ENCODE measurements around the gene FANCI.

Gene FANCI

GRCh38 chr15:89308236-89308635 lies 64.5 kb downstream of the FANCI start:
- H3K4me1 ChIP-seq (ENCODE audit: insufficient read depth, low read length), result no peaks in the 10 kb centered on the region
- no peaks in the 10 kb centered on the region for H3K36me3 ChIP-seq (ENCODE audit: insufficient read depth, low read length)
- H3K9me3 ChIP-seq (ENCODE audit: low read length), result no peaks in the 10 kb centered on the region
- H3K27me3 ChIP-seq (ENCODE audit: control insufficient read depth in 1 of 2, insufficient read depth in 2 of 2, low read length in 2 of 2), result no peaks in the 10 kb centered on the region
- no peak overlapping the region for H3K27ac ChIP-seq (ENCODE audit: low read depth, low read length)
- H3K9ac ChIP-seq (ENCODE audit: low read length), result no peak overlapping the region
- no peak overlapping the region for H3K4me3 ChIP-seq (ENCODE audit: low read depth in 1 of 2, low read length in 2 of 2)

GRCh38 chr15:89309993-89310392 lies 66.2 kb downstream of the FANCI start:
- Histone ChIP-seq H3K9ac (ENCODE audit: low read length) (no peak overlapping the region), H3K4me1 (ENCODE audit: insufficient read depth, low read length) (no peaks in the 10 kb centered on the region), H3K4me3 (ENCODE audit: low read depth in 1 of 2, low read length in 2 of 2) (no peak overlapping the region), H3K27me3 (ENCODE audit: control insufficient read depth in 1 of 2, insufficient read depth in 2 of 2, low read length in 2 of 2) (no peaks in the 10 kb centered on the region), H3K9me3 (ENCODE audit: low read length) (no peaks in the 10 kb centered on the region), H3K27ac (ENCODE audit: low read depth, low read length) (no peak overlapping the region), H3K36me3 (ENCODE audit: insufficient read depth, low read length) (peaks cover 3% of the 10 kb centered on the region)

- Histone ChIP-seq H3K9ac (ENCODE audit: low read length) (no peak overlapping the region), H3K9me3 (ENCODE audit: low read length) (no peaks in the 10 kb centered on the region), H3K4me1 (ENCODE audit: insufficient read depth, low read length) (no peaks in the 10 kb centered on the region), H3K27ac (ENCODE audit: low read depth, low read length) (no peak overlapping the region), H3K27me3 (ENCODE audit: control insufficient read depth in 1 of 2, insufficient read depth in 2 of 2, low read length in 2 of 2) (no peaks in the 10 kb centered on the region), H3K36me3 (ENCODE audit: insufficient read depth, low read length) (peaks cover 52% of the 10 kb centered on the region), H3K4me3 (ENCODE audit: low read depth in 1 of 2, low read length in 2 of 2) (no peak overlapping the region)
Measured at GRCh38 chr15:89315375-89315929, 71.7 kb downstream of the FANCI start.

GRCh38 chr15:89316504-89316903 lies 72.7 kb downstream of the FANCI start:
- no peaks in the 10 kb centered on the region for H3K27me3 ChIP-seq (ENCODE audit: control insufficient read depth in 1 of 2, insufficient read depth in 2 of 2, low read length in 2 of 2)
- no peaks in the 10 kb centered on the region for H3K9me3 ChIP-seq (ENCODE audit: low read length)
- H3K27ac ChIP-seq (ENCODE audit: low read depth, low read length), result no peak overlapping the region
- no peak overlapping the region for H3K4me3 ChIP-seq (ENCODE audit: low read depth in 1 of 2, low read length in 2 of 2)
- no peak overlapping the region for H3K9ac ChIP-seq (ENCODE audit: low read length)
- no peaks in the 10 kb centered on the region for H3K4me1 ChIP-seq (ENCODE audit: insufficient read depth, low read length)
- peaks cover 63% of the 10 kb centered on the region for H3K36me3 ChIP-seq (ENCODE audit: insufficient read depth, low read length)

- Histone ChIP-seq H3K27ac (ENCODE audit: low read depth, low read length) (no peak overlapping the region), H3K9ac (ENCODE audit: low read length) (no peak overlapping the region), H3K9me3 (ENCODE audit: low read length) (no peaks in the 10 kb centered on the region), H3K4me3 (ENCODE audit: low read depth in 1 of 2, low read length in 2 of 2) (no peak overlapping the region), H3K4me1 (ENCODE audit: insufficient read depth, low read length) (no peaks in the 10 kb centered on the region), H3K36me3 (ENCODE audit: insufficient read depth, low read length) (peaks cover 70% of the 10 kb centered on the region), H3K27me3 (ENCODE audit: control insufficient read depth in 1 of 2, insufficient read depth in 2 of 2, low read length in 2 of 2) (no peaks in the 10 kb centered on the region)
Measured at GRCh38 chr15:89317186-89317720, 73.5 kb downstream of the FANCI start.

- Histone ChIP-seq H3K27ac (ENCODE audit: low read depth, low read length) (no peak overlapping the region), H3K27me3 (ENCODE audit: control insufficient read depth in 1 of 2, insufficient read depth in 2 of 2, low read length in 2 of 2) (no peaks in the 10 kb centered on the region), H3K9ac (ENCODE audit: low read length) (no peak overlapping the region), H3K36me3 (ENCODE audit: insufficient read depth, low read length) (peaks cover 95% of the 10 kb centered on the region), H3K9me3 (ENCODE audit: low read length) (no peaks in the 10 kb centered on the region), H3K4me1 (ENCODE audit: insufficient read depth, low read length) (no peaks in the 10 kb centered on the region), H3K4me3 (ENCODE audit: low read depth in 1 of 2, low read length in 2 of 2) (no peak overlapping the region)
Measured at GRCh38 chr15:89319678-89320077, 75.9 kb downstream of the FANCI start.

GRCh38 chr15:89320200-89320599 lies 76.4 kb downstream of the FANCI start:
- H3K4me3 ChIP-seq (ENCODE audit: low read depth in 1 of 2, low read length in 2 of 2), result no peak overlapping the region
- no peaks in the 10 kb centered on the region for H3K9me3 ChIP-seq (ENCODE audit: low read length)
- no peaks in the 10 kb centered on the region for H3K4me1 ChIP-seq (ENCODE audit: insufficient read depth, low read length)
- no peak overlapping the region for H3K27ac ChIP-seq (ENCODE audit: low read depth, low read length)
- no peak overlapping the region for H3K9ac ChIP-seq (ENCODE audit: low read length)
- H3K27me3 ChIP-seq (ENCODE audit: control insufficient read depth in 1 of 2, insufficient read depth in 2 of 2, low read length in 2 of 2), result no peaks in the 10 kb centered on the region
- H3K36me3 ChIP-seq (ENCODE audit: insufficient read depth, low read length), result peaks cover 92% of the 10 kb centered on the region

- Histone ChIP-seq H3K4me3 (ENCODE audit: low read depth in 1 of 2, low read length in 2 of 2) (no peak overlapping the region), H3K27me3 (ENCODE audit: control insufficient read depth in 1 of 2, insufficient read depth in 2 of 2, low read length in 2 of 2) (no peaks in the 10 kb centered on the region), H3K9me3 (ENCODE audit: low read length) (no peaks in the 10 kb centered on the region), H3K4me1 (ENCODE audit: insufficient read depth, low read length) (no peaks in the 10 kb centered on the region), H3K36me3 (ENCODE audit: insufficient read depth, low read length) (peaks cover 92% of the 10 kb centered on the region), H3K27ac (ENCODE audit: low read depth, low read length) (no peak overlapping the region), H3K9ac (ENCODE audit: low read length) (no peak overlapping the region)
Measured at GRCh38 chr15:89321521-89322410, 78.0 kb downstream of the FANCI start.

- H3K4me3 ChIP-seq (ENCODE audit: low read depth in 1 of 2, low read length in 2 of 2), result no peak overlapping the region
- H3K27me3 ChIP-seq (ENCODE audit: control insufficient read depth in 1 of 2, insufficient read depth in 2 of 2, low read length in 2 of 2), result no peaks in the 10 kb centered on the region
- H3K36me3 ChIP-seq (ENCODE audit: insufficient read depth, low read length), result peaks cover 92% of the 10 kb centered on the region
- H3K9me3 ChIP-seq (ENCODE audit: low read length), result no peaks in the 10 kb centered on the region
- no peaks in the 10 kb centered on the region for H3K4me1 ChIP-seq (ENCODE audit: insufficient read depth, low read length)
- H3K9ac ChIP-seq (ENCODE audit: low read length), result no peak overlapping the region
- no peak overlapping the region for H3K27ac ChIP-seq (ENCODE audit: low read depth, low read length)
Measured at GRCh38 chr15:89322822-89323221, 79.0 kb downstream of the FANCI start.

GRCh38 chr15:89323825-89324224 lies 80.0 kb downstream of the FANCI start:
- H3K9ac ChIP-seq (ENCODE audit: low read length), result no peak overlapping the region
- H3K27me3 ChIP-seq (ENCODE audit: control insufficient read depth in 1 of 2, insufficient read depth in 2 of 2, low read length in 2 of 2), result no peaks in the 10 kb centered on the region
- peaks cover 95% of the 10 kb centered on the region for H3K36me3 ChIP-seq (ENCODE audit: insufficient read depth, low read length)
- H3K9me3 ChIP-seq (ENCODE audit: low read length), result no peaks in the 10 kb centered on the region
- no peak overlapping the region for H3K27ac ChIP-seq (ENCODE audit: low read depth, low read length)
- H3K4me1 ChIP-seq (ENCODE audit: insufficient read depth, low read length), result no peaks in the 10 kb centered on the region
- H3K4me3 ChIP-seq (ENCODE audit: low read depth in 1 of 2, low read length in 2 of 2), result no peak overlapping the region

GRCh38 chr15:89325039-89325803 lies 81.4 kb downstream of the FANCI start:
- H3K4me3 ChIP-seq (ENCODE audit: low read depth in 1 of 2, low read length in 2 of 2), result no peak overlapping the region
- H3K9ac ChIP-seq (ENCODE audit: low read length), result no peak overlapping the region
- H3K36me3 ChIP-seq (ENCODE audit: insufficient read depth, low read length), result peaks cover 95% of the 10 kb centered on the region
- H3K9me3 ChIP-seq (ENCODE audit: low read length), result no peaks in the 10 kb centered on the region
- no peaks in the 10 kb centered on the region for H3K4me1 ChIP-seq (ENCODE audit: insufficient read depth, low read length)
- H3K27ac ChIP-seq (ENCODE audit: low read depth, low read length), result no peak overlapping the region
- H3K27me3 ChIP-seq (ENCODE audit: control insufficient read depth in 1 of 2, insufficient read depth in 2 of 2, low read length in 2 of 2), result no peaks in the 10 kb centered on the region

Measured in muscle layer of colon (tissue), 2 donors.